AG09309 (cell line): Measurements from ENCODE around the gene PDE4C.

Source experiments
- DNase-seq: peaks from one replicate; pipeline ENCODE4 v3.0.0-alpha.2; 2010; ENCODE audit warnings: low read depth
- H3K4me3 ChIP-seq: 2 replicates; pipeline ENCODE4 v1.5.1; 2011; ENCODE audit warnings: mild to moderate bottlenecking, low read depth, low read length, moderate library complexity; ENCODE audit not compliant: control insufficient read depth
- TF ChIP-seq, protein P1 (sequence below): IDR thresholded peaks from 2 replicates; pipeline ENCODE4 v1.5.1; 2011; ENCODE audit warnings: mild to moderate bottlenecking, low read depth, low read length, inconsistent platforms; ENCODE audit not compliant: insufficient read depth, control insufficient read depth; ENCODE audit errors: missing control alignments

PDE4C gene

DNA sequence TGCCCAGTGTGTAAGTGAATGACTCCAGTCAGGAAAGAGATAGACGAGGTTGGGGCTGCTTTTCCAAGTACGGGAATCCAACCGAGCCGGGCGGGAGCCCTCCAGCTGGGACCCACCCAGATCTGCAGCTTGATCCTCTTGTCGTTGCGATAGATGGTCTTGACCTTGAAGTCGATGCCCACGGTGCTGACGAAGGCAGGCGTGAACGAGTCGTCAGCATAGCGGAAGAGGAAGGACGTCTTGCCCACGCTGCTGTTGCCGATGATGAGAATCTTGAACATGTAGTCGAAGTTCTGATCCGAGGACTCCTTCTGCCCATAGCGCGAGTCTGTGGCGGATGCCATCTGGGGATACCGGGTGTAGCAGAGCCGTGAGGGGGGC, 23.9 kb downstream of the PDE4C start:
- no peak overlapping the region for H3K4me3 ChIP-seq
- no peak for DNase-seq
- TF ChIP-seq, protein P1, sequence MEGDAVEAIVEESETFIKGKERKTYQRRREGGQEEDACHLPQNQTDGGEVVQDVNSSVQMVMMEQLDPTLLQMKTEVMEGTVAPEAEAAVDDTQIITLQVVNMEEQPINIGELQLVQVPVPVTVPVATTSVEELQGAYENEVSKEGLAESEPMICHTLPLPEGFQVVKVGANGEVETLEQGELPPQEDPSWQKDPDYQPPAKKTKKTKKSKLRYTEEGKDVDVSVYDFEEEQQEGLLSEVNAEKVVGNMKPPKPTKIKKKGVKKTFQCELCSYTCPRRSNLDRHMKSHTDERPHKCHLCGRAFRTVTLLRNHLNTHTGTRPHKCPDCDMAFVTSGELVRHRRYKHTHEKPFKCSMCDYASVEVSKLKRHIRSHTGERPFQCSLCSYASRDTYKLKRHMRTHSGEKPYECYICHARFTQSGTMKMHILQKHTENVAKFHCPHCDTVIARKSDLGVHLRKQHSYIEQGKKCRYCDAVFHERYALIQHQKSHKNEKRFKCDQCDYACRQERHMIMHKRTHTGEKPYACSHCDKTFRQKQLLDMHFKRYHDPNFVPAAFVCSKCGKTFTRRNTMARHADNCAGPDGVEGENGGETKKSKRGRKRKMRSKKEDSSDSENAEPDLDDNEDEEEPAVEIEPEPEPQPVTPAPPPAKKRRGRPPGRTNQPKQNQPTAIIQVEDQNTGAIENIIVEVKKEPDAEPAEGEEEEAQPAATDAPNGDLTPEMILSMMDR = no peak

DNA sequence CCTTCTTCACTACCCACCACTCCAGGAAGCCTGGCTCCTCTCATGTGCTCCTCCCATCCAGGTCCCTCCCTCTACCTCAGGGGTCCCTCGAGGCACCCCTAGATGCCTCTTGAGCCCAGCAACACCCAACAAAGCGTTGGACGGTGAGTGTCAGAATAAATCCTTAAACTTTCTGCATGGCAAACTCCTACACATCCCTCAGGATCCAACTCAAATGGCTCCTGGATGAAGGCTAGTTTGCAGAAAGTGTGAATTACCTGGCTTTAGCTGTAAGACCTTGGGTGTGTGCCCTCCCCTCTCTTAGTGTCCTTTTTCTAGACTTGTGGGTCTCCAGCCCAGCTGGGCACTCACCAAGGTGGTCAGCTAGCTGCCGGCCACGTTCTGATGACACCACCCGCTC, 27.9 kb downstream of the PDE4C start:
- no peak overlapping the region for H3K4me3 ChIP-seq
- DNase-seq = no peak
- TF ChIP-seq, protein P1 = no peak

DNA sequence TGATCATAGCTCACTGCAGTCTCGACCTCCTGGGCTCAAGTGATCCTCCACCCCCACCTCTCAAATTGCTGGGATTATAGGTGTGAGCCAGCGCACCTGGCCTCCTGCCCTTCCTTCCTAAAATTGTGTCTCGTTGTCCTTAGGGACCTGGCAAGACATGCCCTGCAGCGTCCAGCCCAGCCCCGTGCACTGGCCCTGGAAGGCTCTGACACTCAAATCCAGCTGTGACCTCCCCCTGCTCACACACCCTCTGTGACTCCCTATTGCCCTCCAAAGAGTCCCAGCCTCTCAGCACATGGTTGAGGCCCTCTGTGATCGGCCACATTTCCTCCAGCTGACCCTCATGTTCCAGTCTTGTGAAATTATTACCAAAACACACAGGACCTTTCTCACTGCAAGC, 28.3 kb downstream of the PDE4C start:
- no peak overlapping the region for H3K4me3 ChIP-seq
- TF ChIP-seq, protein P1 = no peak
- no peak for DNase-seq

DNA sequence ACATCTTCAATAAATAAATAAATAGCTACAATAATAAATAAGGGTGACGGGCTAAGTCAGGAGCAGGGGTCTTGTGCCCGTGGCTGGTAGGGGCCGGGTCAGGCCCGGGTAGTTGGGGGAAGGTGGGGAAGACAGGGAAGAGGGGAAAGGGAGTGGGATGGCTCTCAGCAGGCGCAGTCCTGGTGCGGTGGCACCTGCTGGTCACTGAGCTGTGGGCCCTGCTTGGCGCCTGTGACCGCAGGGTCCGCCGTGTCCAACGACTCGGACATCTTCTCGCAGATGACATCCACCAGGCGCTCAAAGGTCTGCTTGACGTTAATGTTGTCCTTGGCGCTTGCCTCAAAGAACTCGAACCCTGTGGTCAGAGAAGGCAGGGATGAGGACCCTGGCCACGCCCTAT, 28.9 kb downstream of the PDE4C start:
- no peak overlapping the region for H3K4me3 ChIP-seq
- TF ChIP-seq, protein P1 = no peak
- no peak for DNase-seq

DNA sequence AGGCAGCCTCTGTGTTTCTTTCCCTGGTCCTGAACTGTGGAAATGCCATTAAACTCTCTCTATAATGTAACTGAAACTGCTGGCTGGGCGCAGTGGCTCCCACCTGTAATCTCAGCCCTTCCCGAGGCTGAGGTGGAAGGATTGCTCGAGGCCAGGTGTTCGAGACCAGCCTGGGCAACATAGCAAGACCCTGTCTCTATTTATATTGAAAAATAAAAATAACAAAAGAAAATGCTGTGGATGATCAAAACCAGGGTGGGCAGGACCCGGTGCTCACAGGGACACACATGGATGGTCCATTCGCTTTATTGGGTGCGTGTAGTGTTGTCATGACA, 29.8 kb downstream of the PDE4C start:
- H3K4me3 ChIP-seq = no peak overlapping the region
- TF ChIP-seq, protein P1 = no peak

DNA sequence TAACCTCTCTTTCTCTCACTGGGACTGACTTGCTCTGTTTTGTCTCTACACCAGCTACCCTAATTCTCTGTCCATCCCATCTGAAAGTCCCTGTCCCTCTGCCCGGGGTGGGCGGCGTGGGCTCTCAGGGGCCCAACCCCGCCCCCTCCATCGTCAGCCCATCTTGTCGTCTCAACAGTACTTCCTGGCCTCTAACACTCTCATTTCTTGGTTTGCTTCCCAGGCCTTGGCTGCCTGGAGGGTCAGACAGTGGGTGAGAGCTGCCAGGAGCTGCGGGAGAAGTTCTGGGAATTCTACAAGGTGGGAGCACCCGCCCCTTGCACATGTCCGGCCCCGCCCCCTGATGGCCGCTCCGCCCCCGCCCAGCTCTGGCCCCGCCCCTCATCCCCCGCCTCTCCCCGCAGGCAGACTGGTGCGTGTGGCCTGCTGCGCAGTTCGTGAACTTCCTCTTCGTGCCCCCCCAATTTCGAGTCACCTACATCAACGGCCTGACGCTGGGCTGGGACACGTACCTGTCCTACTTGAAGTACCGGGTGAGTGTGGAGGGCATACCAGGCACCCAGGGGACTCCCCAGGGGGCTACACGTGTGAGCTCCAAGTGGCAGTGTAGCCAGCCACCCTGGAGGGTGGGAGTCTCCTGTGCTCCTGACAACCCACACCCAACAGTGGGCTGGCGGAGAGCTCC, 31.5 kb downstream of the PDE4C start:
- TF ChIP-seq, protein P1 = no peak
- no peak overlapping the region; the same call in 1 of the 2 replicates for H3K4me3 ChIP-seq
- no peak for DNase-seq

More for the DNA sequence above, 29.8 kb downstream of the PDE4C start:
- no peak for DNase-seq

DNA sequence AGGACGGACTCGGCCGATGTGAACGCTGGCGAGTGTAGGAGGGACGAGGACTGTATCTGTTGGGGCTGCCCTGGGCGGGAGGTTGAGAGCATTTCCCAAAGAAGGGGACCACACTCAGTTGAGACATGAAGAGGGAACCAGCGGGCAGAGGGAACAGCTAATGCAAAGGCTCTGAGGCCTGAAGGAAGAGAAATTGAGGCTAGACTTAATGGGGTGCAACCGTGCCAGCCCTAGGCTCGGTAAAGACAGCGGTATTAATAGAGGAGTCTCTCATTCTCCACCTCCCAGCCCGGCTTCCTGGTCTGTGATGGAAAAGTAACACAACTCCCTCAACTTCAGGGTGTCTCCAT, 32.1 kb downstream of the PDE4C start:
- DNase-seq = no peak
- TF ChIP-seq, protein P1 = no peak
- peak overlapping the region; percentile 86 for H3K4me3 ChIP-seq
